Thoracic aorta (tissue), 2 donors: ENCODE measurements around the gene ARMC9. TPM values are rescaled to one million over a fixed set of nuclear protein-coding genes. Genes with fewer than 3 reads are reported as not detected.

Experiments
- ATAC-seq: fragments of 150-250 bp; one replicate; pipeline ENCODE4 v1.8.0; 2017; ENCODE audit warnings: low read depth; ENCODE audit not compliant: insufficient number of reproducible peaks, low FRiP score
- DNase-seq: peaks from one replicate; pipeline ENCODE4 v3.0.0-alpha.2; 2020; ENCODE audit warnings: low spot score
- H3K27ac ChIP-seq, 2 donors: fragments of 200-600 bp; sonication (generic); 1 replicate in 1 of 2; 2 replicates in 1 of 2; pipeline ENCODE4 v1.5.1; 2016; ENCODE audit warnings: mild to moderate bottlenecking in 2 of 2, moderate library complexity in 2 of 2
- H3K27me3 ChIP-seq: fragments of 200-600 bp; sonication (generic); replicated peaks from 2 replicates; pipeline ENCODE4 v1.6.0; 2016; ENCODE audit warnings: mild to moderate bottlenecking; ENCODE audit not compliant: insufficient read depth
- H3K36me3 ChIP-seq: fragments of 200-600 bp; sonication (generic); one replicate; pipeline ENCODE4 v1.5.1; 2016
- H3K4me1 ChIP-seq, 2 donors: fragments of 200-600 bp; sonication (generic); 1 replicate in 1 of 2; 2 replicates in 1 of 2; pipeline versions ENCODE4 v1.5.1 to v1.6.0; 2016; ENCODE audit warnings: low read depth in 2 of 2, mild to moderate bottlenecking in 1 of 2; ENCODE audit not compliant: control insufficient read depth in 1 of 2
- H3K4me3 ChIP-seq: fragments of 200-600 bp; sonication (generic); 2 replicates; pipeline ENCODE4 v1.5.1; 2016; ENCODE audit warnings: mild to moderate bottlenecking
- H3K9me3 ChIP-seq: fragments of 200-600 bp; sonication (generic); 2 replicates; pipeline ENCODE4 v1.5.1; 2016
- CTCF ChIP-seq: fragments of 200-600 bp; sonication (generic); IDR thresholded peaks from one replicate; pipeline ENCODE4 v1.5.1; 2019; ENCODE audit warnings: antibody characterized with exemption
- total RNA-seq, 2 donors: library from RNA; depleted of rRNA; stranded (reverse); fragments of >200 nt; gene quantifications; one replicate each; pipeline versions ENCODE4 v1.1.0 to v1.2.3, GENCODE V29; 2016

Gene ARMC9
- total RNA-seq, 2 donors from 2014 or later = 68.5 to 103 TPM

- Histone ChIP-seq H3K36me3 (peaks cover 31% of the 10 kb centered on the region), H3K27me3 (no peaks in the 10 kb centered on the region), H3K4me3 (no peak overlapping the region), H3K9me3 (no peaks in the 10 kb centered on the region), H3K27ac (peak overlapping the region; percentile 78 to 84), H3K4me1 (peaks cover 9 to 30% of the 10 kb centered on the region in 2 donors)
- ATAC-seq (no peak), DNase-seq (no peak)
- no peak for TF ChIP-seq CTCF
Measured at GRCh38 chr2:231212329-231212845, 14.0 kb downstream of the ARMC9 start.

GRCh38 chr2:231213931-231214642 lies 15.7 kb downstream of the ARMC9 start:
- Histone ChIP-seq H3K27me3 (no peaks in the 10 kb centered on the region), H3K27ac (peak overlapping the region in 1 of 2 donors; percentile 84), H3K4me1 (peaks cover 9 to 30% of the 10 kb centered on the region in 2 donors), H3K4me3 (no peak overlapping the region), H3K36me3 (peaks cover 25% of the 10 kb centered on the region), H3K9me3 (no peaks in the 10 kb centered on the region)
- no peak for TF ChIP-seq CTCF
- ATAC-seq (no peak), DNase-seq (no peak)

GRCh38 chr2:231218366-231218765 lies 19.9 kb downstream of the ARMC9 start:
- Histone ChIP-seq H3K27me3 (no peaks in the 10 kb centered on the region), H3K4me3 (no peak overlapping the region), H3K27ac (no peak overlapping the region), H3K9me3 (no peaks in the 10 kb centered on the region), H3K4me1 (peaks cover 12 to 19% of the 10 kb centered on the region in 2 donors), H3K36me3 (peaks cover 22% of the 10 kb centered on the region)
- no peak for ATAC-seq
- TF ChIP-seq CTCF = no peak
- DNase-seq = no peak

GRCh38 chr2:231219289-231219688 lies 20.9 kb downstream of the ARMC9 start:
- Histone ChIP-seq H3K27ac (no peak overlapping the region), H3K4me3 (no peak overlapping the region), H3K4me1 (peaks cover 18 to 20% of the 10 kb centered on the region in 2 donors), H3K36me3 (peaks cover 22% of the 10 kb centered on the region), H3K27me3 (no peaks in the 10 kb centered on the region), H3K9me3 (no peaks in the 10 kb centered on the region)
- no peak for ATAC-seq
- DNase-seq = no peak
- no peak for TF ChIP-seq CTCF

GRCh38 chr2:231221761-231222160 lies 23.3 kb downstream of the ARMC9 start:
- no peak overlapping the region for H3K4me3 ChIP-seq
- TF ChIP-seq CTCF = no peak
- H3K27ac ChIP-seq = peak overlapping the region; percentile 74 to 93
- H3K4me1 ChIP-seq = peaks cover 18 to 20% of the 10 kb centered on the region in 2 donors
- DNase-seq (no peak), ATAC-seq (no peak)
- H3K9me3 ChIP-seq = no peaks in the 10 kb centered on the region
- no peaks in the 10 kb centered on the region for H3K27me3 ChIP-seq
- peaks cover 10% of the 10 kb centered on the region for H3K36me3 ChIP-seq
